Measurements from ENCODE around the gene ENPEP.

Gene ENPEP

DNA sequence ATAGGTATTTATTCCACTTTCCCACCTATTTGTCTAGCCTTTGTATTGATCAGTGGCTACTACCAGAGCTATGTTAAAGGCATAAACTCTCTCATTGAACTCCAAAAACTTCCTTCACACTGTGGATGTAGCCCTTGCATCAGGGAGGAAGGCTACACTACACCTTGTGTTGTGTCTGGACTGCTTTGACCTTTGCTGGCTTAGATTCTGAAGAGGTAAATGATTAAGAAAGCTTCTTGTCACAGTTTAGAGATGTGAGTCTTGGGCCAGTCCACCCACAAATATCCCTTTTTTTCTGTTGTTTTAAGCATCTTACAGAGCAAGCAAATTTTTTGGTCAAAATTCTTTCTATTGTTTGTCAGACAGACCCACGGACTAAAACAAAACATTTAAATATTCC lies 1.9 kb downstream of the ENPEP start:
- TF ChIP-seq, protein P1, sequence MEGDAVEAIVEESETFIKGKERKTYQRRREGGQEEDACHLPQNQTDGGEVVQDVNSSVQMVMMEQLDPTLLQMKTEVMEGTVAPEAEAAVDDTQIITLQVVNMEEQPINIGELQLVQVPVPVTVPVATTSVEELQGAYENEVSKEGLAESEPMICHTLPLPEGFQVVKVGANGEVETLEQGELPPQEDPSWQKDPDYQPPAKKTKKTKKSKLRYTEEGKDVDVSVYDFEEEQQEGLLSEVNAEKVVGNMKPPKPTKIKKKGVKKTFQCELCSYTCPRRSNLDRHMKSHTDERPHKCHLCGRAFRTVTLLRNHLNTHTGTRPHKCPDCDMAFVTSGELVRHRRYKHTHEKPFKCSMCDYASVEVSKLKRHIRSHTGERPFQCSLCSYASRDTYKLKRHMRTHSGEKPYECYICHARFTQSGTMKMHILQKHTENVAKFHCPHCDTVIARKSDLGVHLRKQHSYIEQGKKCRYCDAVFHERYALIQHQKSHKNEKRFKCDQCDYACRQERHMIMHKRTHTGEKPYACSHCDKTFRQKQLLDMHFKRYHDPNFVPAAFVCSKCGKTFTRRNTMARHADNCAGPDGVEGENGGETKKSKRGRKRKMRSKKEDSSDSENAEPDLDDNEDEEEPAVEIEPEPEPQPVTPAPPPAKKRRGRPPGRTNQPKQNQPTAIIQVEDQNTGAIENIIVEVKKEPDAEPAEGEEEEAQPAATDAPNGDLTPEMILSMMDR (IDR thresholded peaks at IDR 0.05; ENCODE audit: low read length, missing control alignments) = no peak
- no peak for DNase-seq (ENCODE audit: low read depth)
- no peak overlapping the region for H3K4me3 ChIP-seq (replicated peaks; ENCODE audit: low read depth, low read length)

DNA sequence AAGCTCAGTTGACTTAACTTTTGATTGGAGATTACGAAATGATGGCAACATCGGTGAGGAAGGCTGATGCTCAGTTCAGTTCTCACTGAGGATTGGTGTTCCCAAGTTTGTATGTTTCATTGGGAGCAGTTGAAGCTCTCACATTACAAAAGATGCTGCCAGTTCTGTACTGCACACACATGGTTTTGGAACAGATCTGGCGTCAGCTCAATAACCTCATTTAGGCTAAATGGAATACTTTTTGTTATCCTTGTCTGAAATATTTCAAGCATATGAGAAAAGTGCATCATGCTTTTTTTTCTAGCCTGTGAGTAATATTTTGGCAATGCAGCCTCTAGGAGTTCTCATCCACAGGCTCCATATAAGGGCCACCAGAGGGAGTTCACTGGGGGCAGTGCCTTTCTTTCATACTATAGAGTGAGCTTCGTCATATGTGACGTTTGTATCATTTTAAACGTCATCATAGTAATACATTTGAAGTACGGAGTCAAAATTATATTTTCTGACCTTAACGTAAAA lies 4.1 kb downstream of the ENPEP start:
- TF ChIP-seq, protein P1 (IDR thresholded peaks at IDR 0.05; ENCODE audit: low read length, missing control alignments) = peak; percentile 45
- peak; percentile 93 for DNase-seq (ENCODE audit: low read depth)

GRCh38 chr4:110480746-110481271 lies 4.9 kb downstream of the ENPEP start:
- TF ChIP-seq, protein P1 (IDR thresholded peaks at IDR 0.05; ENCODE audit: low read length, missing control alignments) = no peak
- H3K4me3 ChIP-seq (replicated peaks; ENCODE audit: low read depth, low read length) = no peak overlapping the region
- DNase-seq (ENCODE audit: low read depth) = peak; percentile 10

More for the DNA sequence above, 4.1 kb downstream of the ENPEP start:
- H3K4me3 ChIP-seq (replicated peaks; ENCODE audit: low read depth, low read length) = no peak overlapping the region

GRCh38 chr4:110483516-110483915 lies 7.6 kb downstream of the ENPEP start:
- DNase-seq (ENCODE audit: low read depth) = no peak
- no peak overlapping the region for H3K4me3 ChIP-seq (replicated peaks; ENCODE audit: low read depth, low read length)
- TF ChIP-seq, protein P1 (IDR thresholded peaks at IDR 0.05; ENCODE audit: low read length, missing control alignments) = no peak

DNA sequence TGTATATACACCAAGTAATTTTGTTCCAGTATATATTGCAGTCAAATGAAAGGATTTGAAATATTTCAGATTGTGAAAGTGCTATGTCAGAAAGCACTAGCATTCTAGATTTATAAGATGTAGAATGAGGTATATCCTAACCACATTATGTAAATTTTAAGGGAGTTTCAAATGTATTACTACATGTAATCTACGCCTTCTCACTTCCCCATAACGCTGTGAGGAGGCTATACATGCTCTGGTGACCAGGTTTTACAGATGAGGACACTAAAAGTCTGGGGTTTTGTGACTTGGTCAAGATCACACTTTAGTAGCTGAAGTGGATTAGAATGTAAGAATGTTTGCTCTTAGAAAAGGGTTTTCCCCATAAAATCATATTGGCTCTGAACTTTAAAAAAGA lies 8.1 kb downstream of the ENPEP start:
- H3K4me3 ChIP-seq (replicated peaks; ENCODE audit: low read depth, low read length) = no peak overlapping the region
- no peak for DNase-seq (ENCODE audit: low read depth)
- TF ChIP-seq, protein P1 (IDR thresholded peaks at IDR 0.05; ENCODE audit: low read length, missing control alignments) = no peak

DNA sequence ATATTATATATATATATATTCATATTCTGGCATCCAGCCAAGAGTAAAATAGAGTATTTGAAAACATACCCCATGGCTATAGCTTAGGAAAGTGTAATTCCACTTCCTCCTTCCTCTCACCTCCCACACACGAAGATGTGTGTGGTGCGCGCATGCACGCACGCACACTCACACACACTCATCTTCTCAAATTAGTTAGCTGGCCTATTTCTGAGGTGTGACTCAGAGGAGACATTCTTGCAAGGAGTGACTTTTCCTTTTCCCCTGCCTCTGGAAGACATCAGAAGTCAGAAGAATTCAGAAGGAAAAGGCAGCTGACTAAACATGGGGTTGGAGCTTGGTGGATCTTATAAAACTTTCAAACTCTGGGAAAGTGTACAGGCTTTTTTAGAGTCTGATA lies 8.8 kb downstream of the ENPEP start:
- no peak overlapping the region for H3K4me3 ChIP-seq (replicated peaks; ENCODE audit: low read depth, low read length)
- peak; percentile 81 for DNase-seq (ENCODE audit: low read depth)
- TF ChIP-seq, protein P1 (IDR thresholded peaks at IDR 0.05; ENCODE audit: low read length, missing control alignments) = no peak

DNA sequence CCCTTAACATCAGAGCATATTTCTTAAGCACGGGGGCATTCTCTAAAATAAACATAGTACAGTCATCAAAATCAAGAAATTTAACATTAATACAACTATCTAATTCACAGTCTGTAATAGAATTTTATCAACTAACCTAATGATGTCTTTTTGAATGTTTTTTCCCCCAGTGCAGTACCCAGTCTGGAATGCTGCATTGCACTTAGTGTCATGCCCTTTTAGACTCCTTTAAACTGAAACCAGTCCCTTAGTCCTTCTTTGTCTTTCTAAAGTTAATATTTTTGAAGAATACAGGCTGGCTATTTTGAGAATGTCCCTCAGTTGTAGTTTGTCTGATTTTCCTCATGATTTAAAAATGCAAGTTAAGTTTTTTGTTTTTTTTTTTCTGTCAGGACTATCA lies 9.5 kb downstream of the ENPEP start:
- no peak for DNase-seq (ENCODE audit: low read depth)
- H3K4me3 ChIP-seq (replicated peaks; ENCODE audit: low read depth, low read length) = no peak overlapping the region
- TF ChIP-seq, protein P1 (IDR thresholded peaks at IDR 0.05; ENCODE audit: low read length, missing control alignments) = no peak

Data from fibroblast of pulmonary artery (primary cell).